CD4-positive, alpha-beta T cell treated with Interferon gamma for 1 hour (primary cell): ENCODE data around the gene ATP1A4.

Source experiments
- DNase-seq: peaks from one replicate; pipeline ENCODE4 v3.0.0-alpha.2; 2020

ATP1A4 gene

DNA sequence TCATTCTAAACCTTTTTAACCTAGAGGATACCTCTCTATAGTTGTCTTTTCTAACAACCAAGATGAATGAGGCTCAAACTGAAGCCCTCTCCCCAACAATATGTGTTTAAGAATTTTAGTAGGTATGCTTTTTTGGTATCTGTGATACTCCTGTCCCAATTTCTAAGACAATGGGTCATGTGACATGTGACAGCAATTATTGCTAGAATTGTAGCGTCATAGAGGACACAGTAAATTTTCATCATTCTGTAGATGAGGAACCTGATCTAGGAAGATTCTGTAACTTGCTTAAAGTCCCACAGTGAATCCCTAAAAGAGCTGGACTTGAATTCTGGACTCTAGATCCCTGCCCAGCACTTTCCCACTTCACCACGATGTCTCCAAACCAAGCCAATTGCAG, 27.3 kb downstream of the ATP1A4 start:
- no peak for DNase-seq

DNA sequence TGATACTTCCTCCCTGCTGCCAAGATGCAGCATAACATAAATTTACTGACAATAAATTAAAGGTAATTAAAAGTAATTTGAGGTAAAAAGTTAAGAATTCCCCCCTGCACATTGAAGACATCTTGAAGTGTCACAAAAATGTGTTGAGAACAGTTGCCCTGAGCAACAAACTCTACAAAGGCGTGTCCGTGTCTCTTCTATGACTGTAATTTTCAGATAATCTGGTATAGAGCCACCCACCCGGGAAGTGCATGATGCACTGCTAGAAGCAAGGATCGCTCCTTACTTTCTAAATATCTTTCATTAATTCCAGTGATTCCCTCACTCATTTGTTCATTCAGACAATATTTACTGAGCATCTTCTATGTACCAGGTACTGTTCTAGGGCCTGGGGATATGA, 27.9 kb downstream of the ATP1A4 start:
- DNase-seq: no peak

DNA sequence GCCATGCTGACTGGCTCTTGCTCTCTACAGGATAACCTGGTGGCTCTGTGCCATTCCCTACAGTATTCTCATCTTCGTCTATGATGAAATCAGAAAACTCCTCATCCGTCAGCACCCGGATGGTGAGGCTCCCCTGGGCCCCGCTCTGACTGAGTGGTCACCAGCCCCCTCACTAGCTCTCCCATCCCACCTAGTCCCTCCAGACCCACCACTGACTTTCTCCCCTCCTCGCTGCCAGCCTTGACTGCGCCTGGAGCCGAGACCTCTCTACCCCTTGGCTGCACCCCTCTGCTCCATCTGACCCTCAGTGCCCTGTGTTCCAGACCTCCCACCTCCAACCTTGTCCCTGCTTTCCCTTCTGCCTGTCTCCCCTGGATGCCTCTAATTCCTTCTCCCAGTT, 34.8 kb downstream of the ATP1A4 start:
- DNase-seq: no peak

DNA sequence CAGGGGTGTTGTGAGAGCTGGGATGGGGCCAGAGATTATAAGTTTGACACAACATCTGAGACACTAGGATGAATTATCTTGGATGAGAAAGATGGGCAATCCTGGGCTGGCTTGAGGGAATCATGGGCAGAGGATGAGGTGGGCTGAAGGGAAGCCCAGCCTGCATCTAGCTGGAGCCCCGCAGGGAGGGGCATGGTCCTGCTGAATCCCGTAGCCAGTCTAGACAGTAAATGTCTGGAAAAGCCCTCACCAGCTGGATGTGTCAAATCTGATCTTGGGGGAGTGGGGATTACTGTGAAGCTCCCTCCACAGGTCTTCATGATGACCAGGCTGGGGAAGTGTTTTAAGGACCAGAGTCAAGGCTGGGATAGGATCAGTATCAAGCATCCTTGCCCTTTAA, 35.3 kb downstream of the ATP1A4 start:
- DNase-seq: no peak

DNA sequence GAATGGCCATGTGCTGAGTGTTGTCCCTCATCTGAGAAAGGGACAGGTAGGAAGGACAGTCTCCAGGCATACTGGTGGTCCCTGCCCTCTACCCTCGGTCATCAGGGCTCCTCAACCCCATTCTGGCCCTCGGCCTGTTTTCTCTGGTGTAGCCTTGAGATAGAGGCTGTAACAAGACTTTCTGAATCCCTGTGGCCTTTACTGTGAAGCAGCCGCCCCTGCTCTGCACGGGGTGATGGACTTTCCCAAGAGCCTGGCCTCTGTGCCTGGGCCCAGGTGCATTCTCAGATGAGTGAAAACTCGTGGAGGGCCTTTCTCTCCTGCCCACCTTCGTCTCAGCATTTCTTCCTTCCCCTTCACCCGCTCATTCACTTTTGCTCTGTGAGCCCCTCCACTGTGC, 36.0 kb downstream of the ATP1A4 start:
- no peak for DNase-seq

DNA sequence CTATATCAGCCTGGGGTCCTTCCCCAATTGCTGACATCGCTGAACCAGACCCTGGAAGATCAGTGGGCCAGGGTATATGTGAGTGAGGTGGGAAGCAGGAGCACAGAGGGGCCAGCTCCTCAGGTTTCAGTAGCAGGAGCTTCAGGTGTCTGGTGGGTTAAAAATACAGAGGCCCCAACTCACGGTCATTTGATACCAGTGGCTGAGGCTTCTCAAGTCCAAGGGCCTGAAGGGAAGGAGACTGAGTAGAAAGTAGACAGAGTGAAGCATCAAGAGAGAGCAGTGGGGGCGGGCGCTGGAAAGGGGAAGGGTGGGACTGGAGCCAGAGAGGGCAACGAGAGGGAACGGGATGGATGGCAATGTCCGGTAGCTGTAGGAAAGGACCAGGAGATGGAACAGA, 36.9 kb downstream of the ATP1A4 start:
- DNase-seq: no peak

DNA sequence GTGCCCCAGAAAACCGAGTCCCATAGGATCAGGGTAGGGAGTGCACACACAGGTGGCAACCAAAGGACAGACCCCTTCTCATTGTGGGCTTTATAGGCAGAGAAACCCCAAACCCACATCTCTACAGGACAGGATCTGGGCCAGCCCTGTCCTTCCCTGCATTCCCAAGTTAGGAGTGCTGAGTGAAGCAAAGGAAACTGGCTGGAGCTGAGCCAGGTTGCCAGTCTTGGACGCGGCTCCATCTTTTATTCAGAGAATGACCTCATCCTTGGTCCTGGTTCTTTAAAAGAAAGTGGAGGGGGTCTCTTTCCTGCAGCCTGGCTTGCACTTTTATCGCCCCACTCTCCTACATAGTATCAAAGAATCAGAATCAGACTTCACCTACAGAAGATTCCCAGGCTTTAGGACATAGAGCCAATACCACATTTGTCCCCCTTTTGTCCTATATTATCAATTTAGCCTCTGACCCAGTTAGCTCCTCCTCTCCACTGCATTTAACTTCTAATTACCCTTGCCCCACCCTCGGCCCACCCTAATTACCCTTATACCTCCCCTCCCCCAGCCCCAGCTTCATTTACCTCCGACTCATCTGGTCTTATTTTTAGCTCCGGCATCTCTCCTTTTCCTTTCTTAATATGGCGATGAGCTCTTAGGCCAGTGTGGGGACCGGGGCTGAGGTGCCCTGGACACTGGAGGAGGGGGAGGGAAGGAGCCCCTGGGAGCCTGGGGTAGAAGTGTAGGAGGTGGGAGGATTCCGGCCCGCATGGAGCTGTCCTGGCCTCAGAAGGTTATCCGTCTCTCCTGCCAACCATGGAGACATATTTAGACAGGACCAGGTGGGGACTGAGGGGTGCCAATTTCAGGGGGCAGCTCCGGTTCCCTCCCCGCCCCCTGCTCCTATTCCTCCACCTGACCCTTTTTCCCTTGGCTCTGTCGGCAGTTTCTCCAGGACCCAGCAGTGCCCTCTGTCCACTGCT, 38.5 kb downstream of the ATP1A4 start, which contains the start of gene CASQ1:
Gene CASQ1, plus strand, starts transcription at position 927 of the 977 bp plus-strand sequence. CDS start 177 bp downstream, outside the sequence.
- DNase-seq: no peak

DNA sequence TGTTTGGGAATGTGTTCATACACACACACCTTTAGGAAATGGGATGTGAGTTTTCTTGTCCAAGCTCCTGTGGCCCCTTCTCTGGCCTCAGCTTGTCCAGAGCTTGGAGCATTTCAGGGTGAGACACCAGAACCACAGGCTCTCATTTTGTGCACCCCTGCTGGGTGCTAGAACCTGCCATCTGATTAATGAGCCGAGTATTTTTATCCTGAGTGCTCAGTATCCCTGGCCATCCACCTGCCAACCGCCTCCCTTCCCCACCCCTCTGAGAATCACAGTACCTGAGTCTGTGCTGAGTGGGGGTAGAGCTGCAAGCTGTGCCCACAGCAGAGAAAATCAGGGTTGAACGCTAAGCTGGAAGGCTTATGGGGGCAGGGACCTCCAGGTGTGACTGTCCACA, 40.4 kb downstream of the ATP1A4 start:
- DNase-seq: no peak

DNA sequence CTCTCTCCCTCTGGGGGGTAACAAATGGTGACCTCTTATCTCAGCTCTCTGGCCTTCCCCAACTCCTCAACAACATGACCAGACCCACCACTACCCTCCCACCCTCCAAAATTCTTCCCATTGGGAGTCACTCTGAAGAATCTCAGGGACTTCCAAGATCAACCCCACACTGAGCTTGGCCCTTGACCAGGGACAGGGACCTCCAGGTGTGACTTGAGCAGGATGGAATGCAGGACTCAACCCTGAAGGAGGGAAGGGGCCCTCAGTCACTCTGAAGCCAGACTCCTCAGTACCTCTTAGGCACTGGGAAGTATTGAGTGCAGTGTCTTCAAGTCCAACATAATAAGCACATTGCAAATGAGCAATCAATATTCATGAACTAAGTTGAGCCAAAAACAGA, 40.8 kb downstream of the ATP1A4 start:
- DNase-seq: no peak

DNA sequence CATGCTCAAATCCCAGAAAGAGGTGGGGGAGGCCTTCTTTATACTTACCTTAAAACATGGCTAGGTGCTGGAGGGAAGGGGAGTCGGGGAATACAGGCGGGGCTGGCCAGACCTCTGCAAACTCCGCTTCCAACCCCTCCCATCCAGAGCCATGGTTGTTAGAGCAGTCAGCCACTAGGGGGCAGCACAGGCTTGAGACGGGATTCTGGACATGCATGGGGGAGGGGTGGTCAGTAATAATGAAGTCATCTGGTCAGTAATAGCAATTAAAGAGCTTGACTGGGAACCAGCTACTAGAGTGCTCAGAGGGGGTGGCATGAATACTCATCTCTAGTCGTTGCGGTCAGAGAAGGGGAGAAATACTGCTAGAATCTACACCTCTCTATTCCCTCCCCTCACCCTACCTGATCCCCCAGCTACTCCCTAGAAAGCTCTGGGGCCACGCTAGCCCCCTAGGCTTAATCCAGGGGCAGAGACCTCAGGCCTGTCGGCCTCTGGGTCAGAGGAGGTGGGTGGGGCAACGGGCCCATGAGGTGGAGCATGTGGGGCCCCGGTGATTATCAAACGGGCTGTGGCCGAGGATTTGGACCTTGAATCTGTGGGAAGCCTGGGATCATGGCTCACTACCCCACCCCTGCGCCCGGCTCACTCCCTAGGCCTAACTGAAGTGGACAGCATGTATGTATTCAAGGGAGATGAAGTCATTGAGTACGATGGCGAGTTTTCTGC, 41.9 kb downstream of the ATP1A4 start:
- DNase-seq: peak; percentile 71

DNA sequence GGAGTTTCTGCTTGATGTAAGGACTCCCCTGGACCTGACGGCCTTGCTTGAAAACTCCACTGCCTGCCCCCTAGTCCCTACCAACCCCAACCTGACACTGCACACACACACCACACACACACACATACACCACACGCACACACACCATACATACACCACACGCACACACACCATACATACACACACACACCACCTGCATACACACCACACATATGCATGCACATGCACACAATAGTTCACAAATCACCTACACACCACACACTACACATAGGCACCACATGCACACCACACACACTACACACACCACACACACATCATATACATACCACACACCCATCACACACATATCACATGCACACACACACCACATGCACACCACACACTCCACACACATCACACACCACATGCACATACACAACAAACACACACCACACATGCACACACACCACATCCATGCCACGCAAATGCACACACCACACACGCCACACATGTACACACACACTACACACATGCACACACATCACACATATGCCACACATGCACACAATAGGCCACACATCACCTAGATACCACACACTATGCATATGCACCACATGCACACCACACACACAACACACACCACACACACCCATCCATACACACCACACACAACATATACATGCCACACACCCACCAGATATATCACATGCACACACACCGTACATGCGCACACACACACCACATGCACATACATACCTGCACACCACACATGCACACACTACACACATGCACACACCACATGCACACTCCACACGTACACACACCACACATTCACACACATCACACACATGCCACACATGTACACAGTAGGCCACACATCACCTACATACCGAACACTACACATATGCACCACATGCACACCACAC, 42.7 kb downstream of the ATP1A4 start:
- DNase-seq: no peak

DNA sequence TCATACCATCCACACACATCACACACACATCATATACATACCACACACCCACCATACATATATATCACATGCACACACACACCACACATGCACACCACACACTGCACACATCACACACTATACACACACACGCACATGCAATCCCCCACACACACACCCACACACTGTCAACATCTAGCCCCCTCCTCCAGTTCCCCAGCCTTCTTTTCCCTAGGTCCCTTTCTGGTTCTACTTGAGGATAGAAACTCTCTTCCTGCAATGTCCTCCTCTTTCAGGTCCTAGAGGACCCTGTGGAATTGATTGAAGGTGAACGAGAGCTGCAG, 43.3 kb downstream of the ATP1A4 start:
- no peak for DNase-seq

DNA sequence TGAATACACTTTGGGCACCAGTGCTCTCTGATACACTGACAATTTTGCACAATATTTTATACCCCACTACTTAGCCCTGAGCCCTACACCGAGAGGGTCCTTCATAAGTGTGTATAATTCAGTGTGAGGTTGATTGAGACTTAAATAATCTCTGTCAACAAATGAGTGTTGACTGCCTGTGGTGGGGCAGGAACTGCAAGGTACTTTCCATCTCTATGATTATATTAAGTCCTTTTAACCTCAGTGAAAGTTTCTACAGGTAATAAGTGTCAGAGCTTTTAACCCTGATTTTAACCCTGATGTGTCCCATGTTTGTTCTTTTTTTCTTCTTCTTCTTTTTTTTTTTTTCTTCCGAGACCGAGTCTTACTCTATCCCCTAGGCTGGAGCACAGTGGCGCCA, 44.7 kb downstream of the ATP1A4 start:
- DNase-seq: no peak

DNA sequence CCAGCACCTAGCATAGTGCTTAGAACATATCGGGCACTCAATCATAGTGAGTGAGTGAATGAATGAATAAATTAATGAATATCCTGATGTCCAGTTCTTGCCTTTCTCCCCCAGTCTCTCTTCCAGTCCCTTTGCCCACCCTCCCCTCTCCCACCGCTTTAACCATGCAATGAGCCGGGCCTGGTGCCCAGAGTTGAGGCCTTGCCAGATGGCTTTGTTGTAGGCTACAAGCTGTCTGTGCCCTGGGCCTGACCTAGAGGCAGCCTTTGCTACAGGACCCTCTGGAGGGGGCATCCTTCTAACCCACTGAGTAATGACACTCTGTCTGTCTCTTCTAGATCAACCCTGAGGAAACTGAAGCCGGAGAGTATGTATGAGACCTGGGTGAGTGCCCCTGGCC, 45.8 kb downstream of the ATP1A4 start:
- DNase-seq: no peak

DNA sequence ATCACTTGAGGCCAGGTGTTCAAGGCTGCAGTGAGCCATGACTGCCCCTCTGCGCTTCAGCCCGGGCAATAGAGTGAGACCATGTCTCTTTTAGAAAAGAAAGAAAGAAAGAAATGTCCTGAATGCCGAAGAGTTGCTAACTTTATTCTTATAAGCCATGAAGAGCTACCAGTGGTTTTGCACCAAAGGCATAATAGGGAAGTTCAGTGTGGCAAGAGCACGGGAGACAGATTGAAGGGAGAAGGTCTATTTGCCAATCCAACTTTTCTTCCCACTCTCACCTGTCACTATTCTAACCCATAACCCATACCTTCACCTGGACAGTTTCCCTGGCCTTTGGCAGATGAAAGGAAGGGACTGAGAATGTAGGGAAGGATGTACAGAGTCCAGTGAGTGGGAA, 49.4 kb downstream of the ATP1A4 start:
- no peak for DNase-seq

DNA sequence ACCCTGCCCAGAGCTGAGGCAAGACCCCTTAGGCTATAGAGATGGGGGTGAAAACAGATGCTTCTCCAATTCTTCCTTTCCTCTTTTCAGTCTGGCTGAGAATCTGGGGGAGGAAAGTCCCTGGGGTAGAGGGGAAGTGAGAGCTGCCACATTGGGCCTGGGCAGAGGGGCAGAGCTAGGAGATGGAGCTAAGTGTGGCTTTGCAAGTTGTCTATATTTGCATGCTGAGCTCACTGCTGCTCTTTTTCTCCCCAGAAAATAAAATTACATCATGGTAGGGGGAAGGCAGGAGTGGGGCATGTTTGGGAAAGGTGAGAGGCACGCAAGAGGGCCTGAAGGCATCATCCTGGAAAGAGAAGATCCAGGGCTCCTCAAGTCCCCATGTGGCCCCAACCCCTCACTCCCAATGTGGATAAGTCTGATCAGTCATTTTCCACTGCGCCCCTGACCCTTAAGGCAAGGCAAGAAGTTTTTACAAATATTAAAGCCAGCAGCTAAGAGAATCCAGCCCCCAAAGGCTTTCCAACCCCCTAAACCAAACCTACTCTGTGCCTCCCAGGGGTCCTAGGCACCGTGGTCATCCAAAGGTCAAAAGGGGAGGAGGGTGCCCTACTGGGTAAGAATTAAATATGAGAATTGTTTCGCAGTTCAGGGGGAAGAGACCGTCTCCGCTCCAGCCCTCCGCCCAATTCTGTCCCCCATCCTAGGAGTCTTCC, 53.3 kb downstream of the ATP1A4 start:
- DNase-seq: peak; percentile 73

DNA sequence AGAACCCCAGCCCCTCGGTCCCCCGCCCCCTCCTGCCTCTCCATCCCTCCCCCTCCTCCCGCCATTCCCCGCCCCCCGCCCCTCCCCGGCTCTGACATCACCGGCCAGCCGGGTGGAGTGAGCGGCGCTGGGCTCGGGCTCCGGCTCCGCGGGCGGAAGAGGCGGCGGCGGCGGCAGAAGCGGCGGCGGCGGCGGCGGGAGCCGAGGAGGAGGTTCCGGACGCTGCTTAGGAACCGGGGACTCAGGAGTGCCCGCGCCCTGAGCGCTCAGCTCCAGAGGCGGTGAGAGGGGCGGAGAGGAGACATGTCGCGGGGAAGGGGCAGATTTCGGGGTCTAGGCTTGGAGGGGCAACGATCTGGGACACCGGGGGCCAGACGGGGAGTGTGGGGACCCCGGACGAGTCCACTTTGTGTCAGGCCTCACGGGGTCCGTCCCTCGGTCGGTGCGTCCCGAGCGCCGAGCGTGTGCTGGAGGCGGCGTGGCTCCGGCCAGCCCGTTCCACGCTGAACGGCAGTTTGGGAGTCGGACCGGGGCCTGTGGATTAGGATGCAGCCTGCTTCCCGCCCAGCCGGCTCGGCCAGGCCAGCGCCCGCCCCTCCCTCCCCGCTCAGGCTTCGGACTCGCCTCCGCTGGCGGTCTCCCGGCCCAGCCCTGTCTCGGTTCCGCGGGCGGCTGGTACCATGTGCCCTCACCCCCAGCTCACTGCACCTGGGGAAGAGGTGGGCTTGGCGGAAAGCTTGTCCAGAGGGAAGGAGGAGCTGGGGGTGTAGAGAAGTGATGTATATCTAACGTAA, 54.0 kb downstream of the ATP1A4 start, which contains the start of gene PEA15:
Gene PEA15, plus strand, starts transcription at position 143 of the 794 bp plus-strand sequence. CDS start 6,161 bp downstream, outside the sequence.
- peak; percentile 76 for DNase-seq

DNA sequence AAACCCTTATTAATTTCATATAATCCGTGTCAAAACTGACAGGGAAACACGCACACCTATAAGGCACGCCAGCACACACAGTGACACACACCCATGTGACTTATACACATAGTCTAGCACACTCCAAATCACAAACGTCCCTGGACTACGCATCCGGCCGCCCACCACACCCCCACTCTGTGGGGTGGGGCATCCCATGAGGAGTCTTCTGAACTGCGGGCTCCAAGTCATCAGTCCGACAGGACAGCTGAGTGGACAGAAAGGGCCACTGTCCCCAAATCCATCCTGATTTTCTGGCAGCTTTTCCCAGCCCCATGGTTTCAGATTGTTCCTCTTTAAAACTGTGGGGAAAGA, 54.6 kb downstream of the ATP1A4 start:
- DNase-seq: peak; percentile 46

DNA sequence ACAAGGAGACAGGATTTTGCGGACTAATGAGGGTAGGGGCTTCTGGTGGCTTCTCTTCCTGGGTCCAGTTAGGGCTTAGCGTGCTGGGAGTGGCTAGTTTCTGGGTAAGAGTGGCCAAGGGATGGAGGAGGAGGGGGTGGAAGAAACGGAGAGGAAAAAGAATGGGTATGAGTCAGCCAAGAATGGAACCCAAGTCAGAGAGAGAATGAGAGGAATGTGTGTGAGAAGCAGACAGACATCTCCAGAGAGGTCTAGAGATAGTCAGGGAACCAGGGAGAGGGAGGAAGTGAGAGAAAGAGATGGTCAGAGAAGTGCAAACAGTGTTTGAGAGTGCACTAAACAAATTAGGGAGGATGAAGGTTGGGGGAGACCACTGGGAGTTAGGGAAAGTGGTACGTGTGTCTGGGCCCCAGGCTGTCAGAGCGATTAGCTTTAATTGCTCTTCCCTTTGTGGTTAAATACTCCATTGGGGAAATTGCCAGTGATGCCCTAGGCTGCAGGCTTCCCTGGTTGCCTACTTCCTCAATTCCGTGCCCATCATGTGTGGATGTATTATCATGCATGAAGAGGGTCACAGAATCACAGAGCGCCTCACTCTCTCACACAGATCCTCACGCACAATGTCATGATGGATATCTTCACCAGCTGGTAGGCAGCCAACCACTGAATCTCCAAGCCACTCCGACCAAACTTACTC, 55.2 kb downstream of the ATP1A4 start:
- DNase-seq: no peak

DNA sequence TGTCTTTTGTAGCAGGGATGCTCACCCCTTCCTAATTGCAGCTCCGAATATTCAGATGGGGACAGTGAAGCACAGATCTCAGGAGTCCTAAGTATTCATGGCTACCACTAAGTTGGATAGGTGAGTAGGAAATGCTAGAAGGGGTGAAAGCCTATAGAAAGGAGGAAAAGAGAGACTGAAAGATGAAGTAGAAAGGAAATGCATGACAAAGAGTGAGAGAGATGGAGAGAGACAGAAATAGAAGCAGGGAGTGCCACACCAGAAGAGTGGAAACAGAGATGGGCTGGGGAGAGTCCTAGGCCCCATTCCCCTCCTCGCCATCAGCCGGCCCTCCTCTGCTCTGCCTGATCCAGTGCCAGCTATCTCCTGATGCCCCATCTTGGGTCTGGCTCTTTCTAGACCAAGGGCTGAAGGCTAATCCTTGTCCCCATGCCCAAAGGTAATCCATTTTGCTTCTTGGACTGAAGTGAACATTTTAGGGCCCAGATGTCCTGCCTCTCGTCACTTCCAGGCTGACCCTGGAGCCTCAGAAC, 55.8 kb downstream of the ATP1A4 start:
- DNase-seq: no peak
